ENCODE data around the gene ZNF692. TPM values are rescaled to one million over a fixed set of nuclear protein-coding genes. Genes with fewer than 3 reads are reported as not detected.
"Not testable (repeated sequence)": the region's sequence is repeated elsewhere in the genome, so short reads cannot be mapped to it uniquely, and the experiment has no call there.

ZNF692 gene
- total RNA-seq, 1 donor from 2014 or later = 23.0 TPM

- Histone ChIP-seq H3K9me3 (replicated peaks) (no peaks in the 10 kb centered on the region), H3K36me3 (no peaks in the 10 kb centered on the region), H3K27me3 (ENCODE audit: low read depth) (no peaks in the 10 kb centered on the region), H3K4me1 (peaks cover 18% of the 10 kb centered on the region), H3K4me3 (no peak overlapping the region), H3K27ac (replicated peaks) (no peak overlapping the region)
- no peak for DNase-seq
- no peak for TF ChIP-seq CTCF (IDR thresholded peaks at IDR 0.05; ENCODE audit: borderline replicate concordance)
- intact Hi-C loops (cut with micrococcal nuclease) = no loop called here
Observed at GRCh38 chr1:248834343-248834940, 24.4 kb downstream of the ZNF692 start.

DNA sequence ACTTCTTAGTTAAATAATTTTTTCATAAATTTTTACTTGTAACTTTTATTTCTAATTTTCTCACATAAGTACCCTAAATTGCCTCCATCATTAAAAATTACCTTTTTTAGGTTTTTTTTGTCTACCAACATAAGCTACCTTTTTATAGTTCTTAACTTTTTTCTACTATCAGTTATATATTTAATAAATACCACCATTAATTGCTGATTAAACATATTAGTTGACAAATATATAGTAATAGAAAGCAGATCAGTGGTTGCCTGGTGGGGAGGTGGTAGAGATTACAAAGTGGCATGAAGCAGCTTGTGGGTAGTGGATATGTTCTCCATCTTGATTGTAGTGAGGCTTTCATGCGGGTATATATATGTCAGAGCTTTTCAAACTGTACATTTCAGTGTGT, 27.0 kb downstream of the ZNF692 start:
- Histone ChIP-seq H3K4me1 (peaks cover 8% of the 10 kb centered on the region), H3K9me3 (replicated peaks) (no peaks in the 10 kb centered on the region), H3K27me3 (ENCODE audit: low read depth) (no peaks in the 10 kb centered on the region), H3K27ac (replicated peaks) (no peak overlapping the region), H3K4me3 (no peak overlapping the region), H3K36me3 (no peaks in the 10 kb centered on the region)
- TF ChIP-seq CTCF (IDR thresholded peaks at IDR 0.05; ENCODE audit: borderline replicate concordance) = no peak
- DNase-seq = no peak
- intact Hi-C loops (cut with micrococcal nuclease) = no loop called here

GRCh38 chr1:248830718-248831017, 28.2 kb downstream of the ZNF692 start:
- intact Hi-C loops (cut with micrococcal nuclease); DNase-seq; H3K9me3 ChIP-seq (replicated peaks); H3K36me3 ChIP-seq; H3K27me3 ChIP-seq (ENCODE audit: low read depth); H3K27ac ChIP-seq (replicated peaks); H3K4me3 ChIP-seq: not testable (repeated sequence)
- peaks cover 14% of the 10 kb centered on the region for H3K4me1 ChIP-seq

DNA sequence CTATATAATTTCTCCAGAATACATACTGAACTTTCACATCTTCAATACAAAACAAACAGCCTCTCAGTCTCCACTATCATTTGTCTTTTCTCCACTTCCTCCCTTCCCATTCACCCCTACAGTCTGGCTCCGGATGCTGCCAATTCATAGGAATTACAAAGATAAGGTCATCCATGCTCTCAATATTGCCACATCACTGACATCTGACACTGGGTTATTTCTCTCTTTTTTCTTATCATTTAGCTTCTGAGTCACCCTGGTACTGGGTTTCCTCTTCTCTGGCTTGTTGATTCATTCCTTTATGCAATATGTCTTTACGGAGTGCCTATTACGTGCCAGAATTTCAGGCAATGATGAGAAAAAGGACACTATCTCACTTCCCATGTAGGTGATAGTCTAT, 30.0 kb downstream of the ZNF692 start:
- H3K4me3 ChIP-seq = no peak overlapping the region
- peaks cover 33% of the 10 kb centered on the region for H3K4me1 ChIP-seq
- H3K9me3 ChIP-seq (replicated peaks) = no peaks in the 10 kb centered on the region
- no peak overlapping the region for H3K27ac ChIP-seq (replicated peaks)
- TF ChIP-seq CTCF (IDR thresholded peaks at IDR 0.05; ENCODE audit: borderline replicate concordance) = no peak
- intact Hi-C loops (cut with micrococcal nuclease) = no loop called here
- H3K36me3 ChIP-seq = peaks cover 13% of the 10 kb centered on the region
- no peak for DNase-seq
- H3K27me3 ChIP-seq (ENCODE audit: low read depth) = no peaks in the 10 kb centered on the region

DNA sequence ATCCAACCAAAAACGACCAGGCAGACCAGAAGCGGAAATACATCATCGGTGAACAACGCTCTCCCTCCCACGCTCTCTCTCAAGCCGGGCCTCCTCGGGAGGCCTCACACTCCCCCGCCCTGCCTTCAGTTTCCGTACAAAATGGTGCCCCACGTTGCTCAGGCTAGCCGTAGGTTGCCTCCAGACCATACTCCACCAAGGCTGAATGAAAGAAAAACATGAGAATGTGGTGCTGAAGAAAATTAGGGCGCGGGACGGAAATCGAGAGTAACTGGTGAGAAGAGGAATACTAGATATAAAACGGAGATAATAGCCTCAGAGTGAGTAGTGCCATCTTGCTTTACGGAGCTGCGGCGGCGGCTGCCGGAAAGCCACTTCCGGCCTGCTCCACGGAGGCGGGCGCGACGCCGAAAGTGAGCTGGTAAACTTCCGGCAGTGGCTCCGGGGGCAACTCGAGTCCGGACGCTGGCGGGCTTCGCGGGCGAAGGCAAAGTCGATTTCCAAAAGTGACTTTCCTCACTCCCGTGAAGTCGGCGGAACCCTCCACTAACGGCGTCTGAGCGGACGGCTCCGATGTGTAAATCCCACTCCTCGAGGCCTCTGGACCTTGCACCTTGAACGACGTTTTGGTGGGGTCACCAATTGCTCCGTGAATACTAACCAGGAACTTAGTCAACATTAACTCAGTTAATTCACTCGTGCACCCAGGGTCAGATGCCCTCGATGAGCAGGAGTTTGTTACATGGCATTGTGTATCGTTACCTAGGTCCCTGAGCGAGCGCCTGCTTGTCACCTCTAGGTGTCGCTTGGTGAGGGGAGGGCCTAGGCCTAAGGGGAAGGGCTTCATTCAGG, 32.8 kb downstream of the ZNF692 start, which contains the start of gene SH3BP5L:
Gene SH3BP5L, minus strand, starts transcription at position 7 of the 852 bp plus-strand sequence. CDS start 980 bp downstream, outside the sequence.
- H3K9me3 ChIP-seq (replicated peaks) = no peaks in the 10 kb centered on the region
- no peaks in the 10 kb centered on the region for H3K27me3 ChIP-seq (ENCODE audit: low read depth)
- H3K27ac ChIP-seq (replicated peaks) = peak within 1 kb of the TSS; percentile 99
- TF ChIP-seq CTCF (IDR thresholded peaks at IDR 0.05; ENCODE audit: borderline replicate concordance) = peak; percentile 66
- intact Hi-C loops (cut with micrococcal nuclease) = no loop called here
- peak; percentile 92 for DNase-seq
- peaks cover 23% of the 10 kb centered on the region for H3K36me3 ChIP-seq
- peak within 1 kb of the TSS; percentile 92 for H3K4me3 ChIP-seq
- H3K4me1 ChIP-seq = peaks cover 60% of the 10 kb centered on the region

- Histone ChIP-seq H3K4me1 (peaks cover 66% of the 10 kb centered on the region), H3K4me3 (peak overlapping the region; percentile 92), H3K27me3 (ENCODE audit: low read depth) (no peaks in the 10 kb centered on the region), H3K9me3 (replicated peaks) (no peaks in the 10 kb centered on the region), H3K36me3 (peaks cover 28% of the 10 kb centered on the region), H3K27ac (replicated peaks) (peak overlapping the region; percentile 99)
- no peak for DNase-seq
- no peak for TF ChIP-seq CTCF (IDR thresholded peaks at IDR 0.05; ENCODE audit: borderline replicate concordance)
- intact Hi-C loops (cut with micrococcal nuclease) = no loop called here
Observed at GRCh38 chr1:248825573-248825908, 33.3 kb downstream of the ZNF692 start.
